OCI-LY3 (cell line): ENCODE data around the gene SH3PXD2A.
A peak's percentile ranks its signal among the peaks of the same experiment; 100 is the strongest.

Source experiments
- H2AFZ ChIP-seq: fragments of 200-600, 300-600 bp; shearing (Covaris generic); 2 replicates; pipeline ENCODE4 v1.6.0; 2014; ENCODE audit warnings: antibody characterized with exemption, low read depth, low read length
- H3K27ac ChIP-seq: fragments of 200-600, 300-600 bp; sonication (generic); 2 replicates; pipeline ENCODE4 v1.5.1; 2014; ENCODE audit warnings: mild to moderate bottlenecking, low read length, moderate library complexity, mixed read lengths
- H3K27me3 ChIP-seq: fragments of 200-600, 300-600 bp; sonication (generic); 2 replicates; pipeline ENCODE4 v1.6.1; 2014; ENCODE audit warnings: low read depth, low read length, mixed read lengths
- H3K36me3 ChIP-seq: fragments of 200-600, 300-600 bp; sonication (generic); replicated peaks from 2 replicates; pipeline ENCODE3; 2014; ENCODE audit warnings: low read depth, low read length, mixed read lengths
- H3K4me1 ChIP-seq: fragments of 300-600, 200-600 bp; sonication (generic); 2 replicates; pipeline ENCODE4 v1.6.1; 2014; ENCODE audit warnings: low read length, mixed read lengths
- H3K4me2 ChIP-seq: fragments of 200-600, 300-600 bp; sonication (generic); 2 replicates; pipeline ENCODE4 v1.6.1; 2014; ENCODE audit warnings: low read length, mixed read lengths
- H3K4me3 ChIP-seq: fragments of 300-600, 200-600 bp; sonication (generic); 2 replicates; pipeline ENCODE4 v1.5.1; 2014; ENCODE audit warnings: antibody characterized with exemption, mild to moderate bottlenecking, low read length, moderate library complexity
- H3K79me2 ChIP-seq: fragments of 300-600, 200-600 bp; shearing (Covaris generic); 2 replicates; pipeline ENCODE4 v1.6.1; 2014; ENCODE audit warnings: mild to moderate bottlenecking, low read length, mixed read lengths
- H3K9ac ChIP-seq: fragments of 300-600, 200-600 bp; shearing (Covaris generic); 2 replicates; pipeline ENCODE4 v1.6.0; 2014; ENCODE audit warnings: mild to moderate bottlenecking, low read length, moderate library complexity
- H3K9me3 ChIP-seq: fragments of 200-600, 300-600 bp; shearing (Covaris generic); 2 replicates; pipeline ENCODE4 v1.6.1; 2014; ENCODE audit warnings: low read length, mixed read lengths; ENCODE audit not compliant: insufficient read depth
- H4K20me1 ChIP-seq: fragments of 200-600, 300-600 bp; sonication (generic); 2 replicates; pipeline ENCODE4 v1.6.1; 2016; ENCODE audit warnings: low read length, mixed read lengths; ENCODE audit not compliant: insufficient read depth
- CTCF ChIP-seq: fragments of 200-600, 300-600 bp; sonication (generic); IDR thresholded peaks from 2 replicates; pipeline ENCODE4 v1.5.1; 2014; ENCODE audit warnings: antibody characterized with exemption, low read length, low read depth
- EZH2phosphoT487 ChIP-seq: fragments of 200-600 bp; shearing (Covaris generic); IDR thresholded peaks from 2 replicates; pipeline ENCODE4 v1.6.1; 2018; ENCODE audit warnings: antibody characterized with exemption, mixed run types, low read depth

The SH3PXD2A gene

GRCh38 chr10:103757531-103758293 lies 97.7 kb downstream of the SH3PXD2A start:
- Histone ChIP-seq H3K36me3 (no peaks in the 10 kb centered on the region), H3K79me2 (no peaks in the 10 kb centered on the region), H4K20me1 (no peaks in the 10 kb centered on the region), H3K4me2 (no peak overlapping the region), H3K4me3 (no peak overlapping the region), H3K27ac (no peak overlapping the region), H3K9ac (no peak overlapping the region), H3K4me1 (peaks cover 11% of the 10 kb centered on the region), H3K9me3 (peaks cover under 1% of the 10 kb centered on the region; the same call in 1 of the 2 replicates), H2AFZ (no peak overlapping the region), H3K27me3 (no peaks in the 10 kb centered on the region)
- TF ChIP-seq EZH2phosphoT487, result no peak
- no peak for TF ChIP-seq CTCF

- Histone ChIP-seq H3K27me3 (no peaks in the 10 kb centered on the region), H3K9me3 (peaks cover 4% of the 10 kb centered on the region; the same call in 1 of the 2 replicates), H2AFZ (no peak overlapping the region), H3K4me2 (no peak overlapping the region), H3K9ac (no peak overlapping the region), H3K79me2 (no peaks in the 10 kb centered on the region), H3K27ac (no peak overlapping the region), H3K4me3 (no peak overlapping the region), H4K20me1 (no peaks in the 10 kb centered on the region), H3K36me3 (no peaks in the 10 kb centered on the region), H3K4me1 (peaks cover 11% of the 10 kb centered on the region)
- TF ChIP-seq CTCF (no peak), EZH2phosphoT487 (no peak)
Observed at GRCh38 chr10:103756277-103756869, 99.0 kb downstream of the SH3PXD2A start.

- Histone ChIP-seq H3K36me3 (no peaks in the 10 kb centered on the region), H3K4me2 (no peak overlapping the region)
- peak; percentile 54 for TF ChIP-seq CTCF
- no peak for TF ChIP-seq EZH2phosphoT487
Observed at GRCh38 chr10:103752680-103753248, 102.6 kb downstream of the SH3PXD2A start.

GRCh38 chr10:103751667-103752290 lies 103.6 kb downstream of the SH3PXD2A start:
- TF ChIP-seq CTCF (no peak), EZH2phosphoT487 (no peak)
- no peak overlapping the region for H3K4me2 ChIP-seq
- H3K27ac ChIP-seq, result no peak overlapping the region
- H3K9me3 ChIP-seq, result peaks cover 4% of the 10 kb centered on the region; the same call in 1 of the 2 replicates
- H3K36me3 ChIP-seq, result no peaks in the 10 kb centered on the region
- H4K20me1 ChIP-seq, result no peaks in the 10 kb centered on the region
- H3K4me3 ChIP-seq, result no peak overlapping the region
- H2AFZ ChIP-seq, result no peak overlapping the region
- no peak overlapping the region for H3K9ac ChIP-seq
- no peaks in the 10 kb centered on the region for H3K79me2 ChIP-seq
- no peaks in the 10 kb centered on the region for H3K27me3 ChIP-seq
- H3K4me1 ChIP-seq, result no peaks in the 10 kb centered on the region

More at GRCh38 chr10:103752680-103753248, 102.6 kb downstream of the SH3PXD2A start:
- no peaks in the 10 kb centered on the region for H3K27me3 ChIP-seq
- H3K4me1 ChIP-seq, result no peaks in the 10 kb centered on the region
- no peak overlapping the region for H3K27ac ChIP-seq
- no peak overlapping the region for H3K4me3 ChIP-seq
- peaks cover 4% of the 10 kb centered on the region; the same call in 1 of the 2 replicates for H3K9me3 ChIP-seq
- H3K9ac ChIP-seq, result no peak overlapping the region
- no peaks in the 10 kb centered on the region for H3K79me2 ChIP-seq
- no peaks in the 10 kb centered on the region for H4K20me1 ChIP-seq
- no peak overlapping the region for H2AFZ ChIP-seq
